Suprapubic skin (tissue), 3 donors: ENCODE results near the gene IKZF2.

Experiments used
- CTCF ChIP-seq, 2 donors: fragments of 200-600 bp in 1 of 2; fragments of 450-650 bp in 1 of 2; sonication (generic) in 1 of 2; IDR thresholded peaks; one replicate each; pipeline ENCODE4 v1.5.1; 2016 to 2019; ENCODE audit warnings: antibody characterized with exemption in 2 of 2, mild to moderate bottlenecking in 1 of 2, moderate library complexity in 1 of 2
- EP300 ChIP-seq: sonication (generic); formaldehyde crosslinking; IDR thresholded peaks from one replicate; pipeline ENCODE4 v1.6.1; 2017; ENCODE audit warnings: antibody characterized with exemption
- POLR2A ChIP-seq, 2 donors: fragments of 450-650 bp; IDR thresholded peaks; one replicate each; pipeline ENCODE4 v1.6.1; 2017; ENCODE audit warnings: antibody characterized with exemption in 2 of 2, mild to moderate bottlenecking in 2 of 2, moderate library complexity in 2 of 2

DNA sequence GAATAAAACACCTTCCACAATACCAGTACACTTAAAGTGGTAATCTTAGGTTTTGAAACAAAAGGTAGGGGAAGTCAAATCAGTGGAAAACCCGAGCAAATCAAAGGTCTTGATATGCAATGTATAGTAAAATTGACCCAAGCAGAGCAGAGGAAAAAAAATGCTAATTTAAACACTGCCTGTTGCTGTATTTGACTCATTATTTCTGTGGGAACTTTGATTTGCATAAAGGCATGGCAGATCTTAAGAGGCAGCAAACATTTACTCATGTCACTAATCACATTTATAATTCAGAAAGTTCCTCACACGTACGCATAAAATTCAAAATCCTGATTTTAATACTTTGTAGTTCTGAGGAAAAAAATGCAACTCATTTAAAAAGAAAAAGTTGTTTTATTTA is 64.4 kb downstream of the IKZF2 start:
- TF ChIP-seq POLR2A (IDR thresholded peaks at IDR 0.05), result no peak
- no peak for TF ChIP-seq CTCF (IDR thresholded peaks at IDR 0.05)
- no peak for TF ChIP-seq EP300
